Natural killer cell treated with Interleukin-12 subunit alpha and Interleukin-12 subunit beta and Interleukin-15 and Interleukin-18, amount 100 ng/mL, for 72 hours (primary cell): ENCODE data around the gene SNCAIP. TPM values are rescaled to one million over a fixed set of nuclear protein-coding genes. Genes with fewer than 3 reads are reported as not detected.

Experiments
- ATAC-seq, 2 donors: fragments of 150-1000 bp; cut with Tn5 transposase in 1 of 2; sonication (Bioruptor Pico), chemical (Tn5 transposase) in 1 of 2; 2 replicates each; pipeline ENCODE4 v1.10.0; 2021
- DNase-seq: peaks from one replicate; pipeline ENCODE4 v3.0.0; 2022; ENCODE audit warnings: low spot score
- H3K27ac Mint-ChIP-seq, 2 donors: 1 replicate in 1 of 2; 2 replicates in 1 of 2; pipeline ENCODE4 v1.8.0; 2022; ENCODE audit warnings: mixed read lengths in 2 of 2, mild to moderate bottlenecking in 1 of 2, moderate library complexity in 1 of 2
- H3K27me3 Mint-ChIP-seq, 2 donors: 1 replicate in 1 of 2; 2 replicates in 1 of 2; pipeline ENCODE4 v1.8.0; 2022; ENCODE audit warnings: mixed read lengths in 2 of 2
- H3K36me3 Mint-ChIP-seq: one replicate; pipeline ENCODE4 v1.8.0; 2022; ENCODE audit warnings: mixed read lengths
- H3K4me1 Mint-ChIP-seq, 2 donors: 1 replicate in 1 of 2; 2 replicates in 1 of 2; pipeline ENCODE4 v1.8.0; 2022; ENCODE audit warnings: low read depth in 2 of 2, mixed read lengths in 2 of 2, mild to moderate bottlenecking in 1 of 2
- H3K4me3 Mint-ChIP-seq: one replicate; pipeline ENCODE4 v1.8.0; 2022; ENCODE audit warnings: mixed read lengths
- H3K9me3 Mint-ChIP-seq: 2 replicates; pipeline ENCODE4 v1.8.0; 2022; ENCODE audit warnings: mixed read lengths
- total RNA-seq, 2 donors: library from RNA; stranded (reverse); gene quantifications; one replicate each; pipeline ENCODE4 v1.2.3, GENCODE V29; 2022

SNCAIP gene
- total RNA-seq, 2 donors from 2014 or later = not detected

- H3K36me3 Mint-ChIP-seq = no peaks in the 10 kb centered on the region
- no peak overlapping the region for H3K4me3 Mint-ChIP-seq
- H3K9me3 Mint-ChIP-seq = peaks cover 3% of the 10 kb centered on the region
- DNase-seq (no peak), ATAC-seq (no peak)
- H3K4me1 Mint-ChIP-seq = no peaks in the 10 kb centered on the region
- no peak overlapping the region for H3K27ac Mint-ChIP-seq
- no peaks in the 10 kb centered on the region for H3K27me3 Mint-ChIP-seq
Observed at GRCh38 chr5:122423221-122423620, 111.2 kb downstream of the SNCAIP start.

GRCh38 chr5:122424132-122424531 lies 112.1 kb downstream of the SNCAIP start:
- DNase-seq (no peak), ATAC-seq (no peak)
- Mint-ChIP-seq H3K4me3 (no peak overlapping the region), H3K9me3 (peaks cover 3% of the 10 kb centered on the region), H3K27me3 (no peaks in the 10 kb centered on the region), H3K36me3 (no peaks in the 10 kb centered on the region), H3K4me1 (no peaks in the 10 kb centered on the region), H3K27ac (no peak overlapping the region)

GRCh38 chr5:122426301-122426700 lies 114.3 kb downstream of the SNCAIP start:
- DNase-seq (no peak), ATAC-seq (no peak)
- no peaks in the 10 kb centered on the region for H3K27me3 Mint-ChIP-seq
- H3K36me3 Mint-ChIP-seq = no peaks in the 10 kb centered on the region
- no peak overlapping the region for H3K4me3 Mint-ChIP-seq
- H3K9me3 Mint-ChIP-seq = peaks cover 6% of the 10 kb centered on the region
- H3K4me1 Mint-ChIP-seq = no peaks in the 10 kb centered on the region
- no peak overlapping the region for H3K27ac Mint-ChIP-seq

- no peaks in the 10 kb centered on the region for H3K27me3 Mint-ChIP-seq
- no peaks in the 10 kb centered on the region for H3K36me3 Mint-ChIP-seq
- DNase-seq (no peak), ATAC-seq (no peak)
- H3K4me3 Mint-ChIP-seq = no peak overlapping the region
- peaks cover 6% of the 10 kb centered on the region for H3K9me3 Mint-ChIP-seq
- no peaks in the 10 kb centered on the region for H3K4me1 Mint-ChIP-seq
- H3K27ac Mint-ChIP-seq = no peak overlapping the region
Observed at GRCh38 chr5:122427621-122428020, 115.6 kb downstream of the SNCAIP start.

GRCh38 chr5:122429545-122430318 lies 117.7 kb downstream of the SNCAIP start:
- Mint-ChIP-seq H3K4me3 (no peak overlapping the region), H3K36me3 (no peaks in the 10 kb centered on the region), H3K27ac (no peak overlapping the region), H3K9me3 (peaks cover 3% of the 10 kb centered on the region), H3K4me1 (no peaks in the 10 kb centered on the region), H3K27me3 (no peaks in the 10 kb centered on the region)
- DNase-seq (no peak), ATAC-seq (no peak)

GRCh38 chr5:122430319-122430586 lies 118.2 kb downstream of the SNCAIP start:
- H3K27ac Mint-ChIP-seq = no peak overlapping the region
- no peak for DNase-seq
- H3K27me3 Mint-ChIP-seq = no peaks in the 10 kb centered on the region
- no peaks in the 10 kb centered on the region for H3K36me3 Mint-ChIP-seq
- no peak overlapping the region for H3K4me3 Mint-ChIP-seq
- peaks cover 3% of the 10 kb centered on the region for H3K9me3 Mint-ChIP-seq
- no peak for ATAC-seq
- no peaks in the 10 kb centered on the region for H3K4me1 Mint-ChIP-seq

GRCh38 chr5:122431298-122431697 lies 119.3 kb downstream of the SNCAIP start:
- no peaks in the 10 kb centered on the region for H3K36me3 Mint-ChIP-seq
- DNase-seq = no peak
- no peak overlapping the region for H3K4me3 Mint-ChIP-seq
- H3K27me3 Mint-ChIP-seq = no peaks in the 10 kb centered on the region
- no peaks in the 10 kb centered on the region for H3K4me1 Mint-ChIP-seq
- no peak overlapping the region for H3K27ac Mint-ChIP-seq
- H3K9me3 Mint-ChIP-seq = peaks cover 3% of the 10 kb centered on the region
- ATAC-seq = no peak

- Mint-ChIP-seq H3K4me1 (no peaks in the 10 kb centered on the region), H3K36me3 (peaks cover 4% of the 10 kb centered on the region)
- no peak for ATAC-seq
Observed at GRCh38 chr5:122434205-122434970, 122.4 kb downstream of the SNCAIP start.

GRCh38 chr5:122435234-122435633 lies 123.2 kb downstream of the SNCAIP start:
- Mint-ChIP-seq H3K4me3 (no peak overlapping the region), H3K27ac (no peak overlapping the region), H3K4me1 (no peaks in the 10 kb centered on the region)

More at GRCh38 chr5:122434205-122434970, 122.4 kb downstream of the SNCAIP start:
- DNase-seq = no peak
- H3K4me3 Mint-ChIP-seq = no peak overlapping the region
- peaks cover 6% of the 10 kb centered on the region for H3K9me3 Mint-ChIP-seq
- H3K27me3 Mint-ChIP-seq = peaks cover 0 to 8% of the 10 kb centered on the region in 2 donors
- H3K27ac Mint-ChIP-seq = no peak overlapping the region

GRCh38 chr5:122435761-122436160 lies 123.7 kb downstream of the SNCAIP start:
- Mint-ChIP-seq H3K4me3 (no peak overlapping the region), H3K36me3 (peaks cover 4% of the 10 kb centered on the region), H3K27ac (no peak overlapping the region), H3K27me3 (peaks cover 0 to 9% of the 10 kb centered on the region in 2 donors), H3K9me3 (peaks cover 4% of the 10 kb centered on the region), H3K4me1 (no peaks in the 10 kb centered on the region)
- DNase-seq = no peak
- no peak for ATAC-seq

More at GRCh38 chr5:122435234-122435633, 123.2 kb downstream of the SNCAIP start:
- H3K9me3 Mint-ChIP-seq = peaks cover 4% of the 10 kb centered on the region
- DNase-seq (no peak), ATAC-seq (no peak)
- H3K36me3 Mint-ChIP-seq = peaks cover 4% of the 10 kb centered on the region
- peaks cover 0 to 9% of the 10 kb centered on the region in 2 donors for H3K27me3 Mint-ChIP-seq

- ATAC-seq = no peak
- H3K36me3 Mint-ChIP-seq = peaks cover 4% of the 10 kb centered on the region
- no peaks in the 10 kb centered on the region for H3K4me1 Mint-ChIP-seq
- no peak overlapping the region for H3K27ac Mint-ChIP-seq
- peaks cover 7% of the 10 kb centered on the region for H3K9me3 Mint-ChIP-seq
- DNase-seq = no peak
- H3K27me3 Mint-ChIP-seq = peaks cover 2 to 13% of the 10 kb centered on the region in 2 donors
- H3K4me3 Mint-ChIP-seq = no peak overlapping the region
Observed at GRCh38 chr5:122436615-122437014, 124.6 kb downstream of the SNCAIP start.

GRCh38 chr5:122439645-122440044 lies 127.6 kb downstream of the SNCAIP start:
- Mint-ChIP-seq H3K36me3 (peaks cover 4% of the 10 kb centered on the region), H3K4me1 (no peaks in the 10 kb centered on the region), H3K4me3 (no peak overlapping the region), H3K27me3 (peaks cover 2 to 13% of the 10 kb centered on the region in 2 donors), H3K9me3 (peaks cover 7% of the 10 kb centered on the region), H3K27ac (no peak overlapping the region)
- DNase-seq (no peak), ATAC-seq (no peak)

- peaks cover 2 to 13% of the 10 kb centered on the region in 2 donors for H3K27me3 Mint-ChIP-seq
- no peak overlapping the region for H3K27ac Mint-ChIP-seq
- H3K4me1 Mint-ChIP-seq = no peaks in the 10 kb centered on the region
- no peak overlapping the region for H3K4me3 Mint-ChIP-seq
- ATAC-seq = no peak
- H3K9me3 Mint-ChIP-seq = peaks cover 7% of the 10 kb centered on the region
- peaks cover 4% of the 10 kb centered on the region for H3K36me3 Mint-ChIP-seq
- DNase-seq = no peak
Observed at GRCh38 chr5:122442938-122443337, 130.9 kb downstream of the SNCAIP start.

- no peak overlapping the region for H3K27ac Mint-ChIP-seq
- H3K4me1 Mint-ChIP-seq = no peaks in the 10 kb centered on the region
- H3K9me3 Mint-ChIP-seq = peaks cover 3% of the 10 kb centered on the region
- DNase-seq = no peak
- H3K27me3 Mint-ChIP-seq = peaks cover 2 to 5% of the 10 kb centered on the region in 2 donors
- H3K36me3 Mint-ChIP-seq = no peaks in the 10 kb centered on the region
- H3K4me3 Mint-ChIP-seq = no peak overlapping the region
- ATAC-seq = no peak
Observed at GRCh38 chr5:122444411-122444810, 132.4 kb downstream of the SNCAIP start.
